Stimulated activated naive B cell treated with anti-CD40 and anti-IgM and Interleukin-4, amounts not matched to agents 10 μg/mL and 1 μg/mL and 100 μg/mL, for 72 hours (primary cell): Measurements from ENCODE around the gene CCDC197.
A peak's percentile ranks its signal among the peaks of the same experiment; 100 is the strongest.

Source experiments
- ATAC-seq, 2 donors: fragments of 150-1000 bp; cut with Tn5 transposase; replicated peaks; 2 replicates each; pipeline ENCODE4 v1.10.0; 2021; ENCODE audit warnings: moderate library complexity in 1 of 2
- DNase-seq: peaks from one replicate; pipeline ENCODE4 v3.0.0; 2021
- H3K27ac Mint-ChIP-seq: one replicate; pipeline ENCODE4 v1.8.0; 2022; ENCODE audit warnings: mild to moderate bottlenecking, mixed read lengths
- H3K27me3 Mint-ChIP-seq, 2 donors: one replicate each; pipeline ENCODE4 v1.8.0; 2022; ENCODE audit warnings: mixed read lengths in 2 of 2
- H3K36me3 Mint-ChIP-seq, 2 donors: one replicate each; pipeline ENCODE4 v1.8.0; 2022; ENCODE audit warnings: mixed read lengths in 2 of 2, mild to moderate bottlenecking in 1 of 2
- H3K4me1 Mint-ChIP-seq, 2 donors: one replicate each; pipeline ENCODE4 v1.8.0; 2022; ENCODE audit warnings: mixed read lengths in 2 of 2, mild to moderate bottlenecking in 1 of 2
- H3K4me3 Mint-ChIP-seq, 2 donors: one replicate each; pipeline ENCODE4 v1.8.0; 2022; ENCODE audit warnings: mild to moderate bottlenecking in 2 of 2, mixed read lengths in 2 of 2, moderate library complexity in 1 of 2
- H3K9me3 Mint-ChIP-seq, 2 donors: one replicate each; pipeline ENCODE4 v1.8.0; 2022; ENCODE audit warnings: mixed read lengths in 2 of 2, mild to moderate bottlenecking in 1 of 2

Gene CCDC197

GRCh38 chr14:93957751-93958566 is 39.1 kb upstream of the CCDC197 start:
- H3K9me3 Mint-ChIP-seq: no peaks in the 10 kb centered on the region
- peak overlapping the region in 1 of 2 donors; percentile 66 for H3K4me3 Mint-ChIP-seq
- DNase-seq (no peak), ATAC-seq (no peak)
- H3K27me3 Mint-ChIP-seq: peaks cover 0 to 5% of the 10 kb centered on the region in 2 donors
- H3K4me1 Mint-ChIP-seq: peaks cover 78 to 98% of the 10 kb centered on the region in 2 donors
- H3K36me3 Mint-ChIP-seq: peaks cover 3 to 6% of the 10 kb centered on the region in 2 donors
- H3K27ac Mint-ChIP-seq: peak overlapping the region; percentile 84

- no peak for ATAC-seq
- Mint-ChIP-seq H3K9me3 (no peaks in the 10 kb centered on the region), H3K27me3 (peaks cover 0 to 5% of the 10 kb centered on the region in 2 donors)
These were observed 38.4 kb upstream of the CCDC197 start for GRCh38 chr14:93958567-93959238.

GRCh38 chr14:93959239-93960107 is 37.6 kb upstream of the CCDC197 start:
- Mint-ChIP-seq H3K4me1 (peaks cover 81 to 99% of the 10 kb centered on the region in 2 donors), H3K27ac (peak overlapping the region; percentile 98), H3K4me3 (peak overlapping the region; percentile 71 to 73), H3K9me3 (peaks cover 0 to under 1% of the 10 kb centered on the region in 2 donors), H3K27me3 (no peaks in the 10 kb centered on the region), H3K36me3 (peaks cover 3 to 6% of the 10 kb centered on the region in 2 donors)
- DNase-seq (peak; percentile 96), ATAC-seq (peak; percentile 77)

More at GRCh38 chr14:93958567-93959238, 38.4 kb upstream of the CCDC197 start:
- H3K4me3 Mint-ChIP-seq: peak overlapping the region; percentile 71 to 73
- peaks cover 3 to 6% of the 10 kb centered on the region in 2 donors for H3K36me3 Mint-ChIP-seq
- peaks cover 83 to 99% of the 10 kb centered on the region in 2 donors for H3K4me1 Mint-ChIP-seq
- no peak for DNase-seq
- peak overlapping the region; percentile 98 for H3K27ac Mint-ChIP-seq

- peak overlapping the region; percentile 98 for H3K27ac Mint-ChIP-seq
- H3K4me1 Mint-ChIP-seq: peaks cover 84 to 99% of the 10 kb centered on the region in 2 donors
- no peaks in the 10 kb centered on the region for H3K27me3 Mint-ChIP-seq
- ATAC-seq (no peak), DNase-seq (no peak)
- peak overlapping the region in 1 of 2 donors; percentile 71 for H3K4me3 Mint-ChIP-seq
- H3K36me3 Mint-ChIP-seq: peaks cover 8% of the 10 kb centered on the region in 2 donors
- peaks cover 5 to 7% of the 10 kb centered on the region in 2 donors for H3K9me3 Mint-ChIP-seq
These were observed 37.0 kb upstream of the CCDC197 start for GRCh38 chr14:93960108-93960475.

- ATAC-seq (no peak), DNase-seq (no peak)
- Mint-ChIP-seq H3K4me1 (peaks cover 83 to 99% of the 10 kb centered on the region in 2 donors), H3K36me3 (peaks cover 8 to 9% of the 10 kb centered on the region in 2 donors), H3K9me3 (peaks cover 7 to 8% of the 10 kb centered on the region in 2 donors), H3K4me3 (peak overlapping the region in 1 of 2 donors; percentile 34), H3K27me3 (no peaks in the 10 kb centered on the region), H3K27ac (peak overlapping the region; percentile 98)
These were observed 36.2 kb upstream of the CCDC197 start for GRCh38 chr14:93960774-93961438.

- H3K4me3 Mint-ChIP-seq: peak overlapping the region; percentile 17 to 34
- ATAC-seq (no peak), DNase-seq (no peak)
- peaks cover 86 to 99% of the 10 kb centered on the region in 2 donors for H3K4me1 Mint-ChIP-seq
- H3K36me3 Mint-ChIP-seq: peaks cover 8 to 9% of the 10 kb centered on the region in 2 donors
- H3K9me3 Mint-ChIP-seq: peaks cover 7 to 8% of the 10 kb centered on the region in 2 donors
- H3K27ac Mint-ChIP-seq: peak overlapping the region; percentile 62
- H3K27me3 Mint-ChIP-seq: no peaks in the 10 kb centered on the region
These were observed 35.5 kb upstream of the CCDC197 start for GRCh38 chr14:93961620-93962019.

GRCh38 chr14:93962701-93963601 is 34.1 kb upstream of the CCDC197 start:
- peak overlapping the region; percentile 95 for H3K27ac Mint-ChIP-seq
- H3K9me3 Mint-ChIP-seq: peaks cover 7 to 8% of the 10 kb centered on the region in 2 donors
- peaks cover 9 to 12% of the 10 kb centered on the region in 2 donors for H3K36me3 Mint-ChIP-seq
- ATAC-seq: peak; percentile 67 to 71
- peaks cover 83 to 99% of the 10 kb centered on the region in 2 donors for H3K4me1 Mint-ChIP-seq
- DNase-seq: peak; percentile 79
- peak overlapping the region; percentile 41 to 81 for H3K4me3 Mint-ChIP-seq
- no peaks in the 10 kb centered on the region for H3K27me3 Mint-ChIP-seq

- H3K9me3 Mint-ChIP-seq: peaks cover 7 to 8% of the 10 kb centered on the region in 2 donors
- H3K4me1 Mint-ChIP-seq: peaks cover 83 to 99% of the 10 kb centered on the region in 2 donors
- peaks cover 9 to 12% of the 10 kb centered on the region in 2 donors for H3K36me3 Mint-ChIP-seq
- no peak for ATAC-seq
- no peak for DNase-seq
- H3K4me3 Mint-ChIP-seq: peak overlapping the region in 1 of 2 donors; percentile 33
- no peaks in the 10 kb centered on the region for H3K27me3 Mint-ChIP-seq
- peak overlapping the region; percentile 95 for H3K27ac Mint-ChIP-seq
These were observed 33.4 kb upstream of the CCDC197 start for GRCh38 chr14:93963692-93964091.

GRCh38 chr14:93964281-93964680 is 32.8 kb upstream of the CCDC197 start:
- peak overlapping the region; percentile 1 for H3K27ac Mint-ChIP-seq
- H3K9me3 Mint-ChIP-seq: peaks cover 7 to 8% of the 10 kb centered on the region in 2 donors
- H3K4me1 Mint-ChIP-seq: peaks cover 83 to 99% of the 10 kb centered on the region in 2 donors
- DNase-seq: no peak
- no peak for ATAC-seq
- H3K27me3 Mint-ChIP-seq: no peaks in the 10 kb centered on the region
- no peak overlapping the region for H3K4me3 Mint-ChIP-seq
- peaks cover 9 to 10% of the 10 kb centered on the region in 2 donors for H3K36me3 Mint-ChIP-seq

GRCh38 chr14:93964820-93965286 is 32.2 kb upstream of the CCDC197 start:
- Mint-ChIP-seq H3K27ac (peak overlapping the region; percentile 1), H3K4me3 (peak overlapping the region; percentile 0 to 11), H3K27me3 (no peaks in the 10 kb centered on the region), H3K9me3 (peaks cover 7 to 8% of the 10 kb centered on the region in 2 donors), H3K36me3 (peaks cover 6 to 8% of the 10 kb centered on the region in 2 donors), H3K4me1 (peaks cover 78 to 99% of the 10 kb centered on the region in 2 donors)
- no peak for ATAC-seq
- no peak for DNase-seq

GRCh38 chr14:93965287-93965821 is 31.7 kb upstream of the CCDC197 start:
- ATAC-seq: no peak
- H3K4me3 Mint-ChIP-seq: no peak overlapping the region
- H3K27ac Mint-ChIP-seq: peak overlapping the region; percentile 31
- H3K9me3 Mint-ChIP-seq: peaks cover 7 to 8% of the 10 kb centered on the region in 2 donors
- H3K4me1 Mint-ChIP-seq: peaks cover 78 to 99% of the 10 kb centered on the region in 2 donors
- DNase-seq: no peak
- peaks cover 6 to 8% of the 10 kb centered on the region in 2 donors for H3K36me3 Mint-ChIP-seq
- no peaks in the 10 kb centered on the region for H3K27me3 Mint-ChIP-seq

- Mint-ChIP-seq H3K36me3 (peaks cover 6 to 8% of the 10 kb centered on the region in 2 donors), H3K4me3 (no peak overlapping the region), H3K27me3 (no peaks in the 10 kb centered on the region), H3K4me1 (peaks cover 80 to 100% of the 10 kb centered on the region in 2 donors), H3K27ac (peak overlapping the region; percentile 31), H3K9me3 (peaks cover 7 to 8% of the 10 kb centered on the region in 2 donors)
- no peak for ATAC-seq
- DNase-seq: no peak
These were observed 31.1 kb upstream of the CCDC197 start for GRCh38 chr14:93965946-93966474.
